Suprapubic skin (tissue), 4 donors: ENCODE results near the gene PFDN6.

ENCODE experiments used
- CTCF ChIP-seq, 2 donors: fragments of 200-600 bp in 1 of 2; fragments of 450-650 bp in 1 of 2; sonication (generic) in 1 of 2; IDR thresholded peaks; one replicate each; pipeline ENCODE4 v1.5.1; 2016 to 2019; ENCODE audit warnings: antibody characterized with exemption in 2 of 2, mild to moderate bottlenecking in 1 of 2, moderate library complexity in 1 of 2
- EP300 ChIP-seq: sonication (generic); formaldehyde crosslinking; IDR thresholded peaks from one replicate; pipeline ENCODE4 v1.6.1; 2017; ENCODE audit warnings: antibody characterized with exemption
- POLR2A ChIP-seq, 2 donors: fragments of 450-650 bp; IDR thresholded peaks; one replicate each; pipeline ENCODE4 v1.6.1; 2017; ENCODE audit warnings: antibody characterized with exemption in 2 of 2, mild to moderate bottlenecking in 2 of 2, moderate library complexity in 2 of 2
- POLR2AphosphoS5 ChIP-seq, 3 donors: sonication (generic); formaldehyde crosslinking; IDR thresholded peaks; one replicate each; pipeline ENCODE4 v1.6.1; 2017; ENCODE audit warnings: antibody characterized with exemption in 3 of 3

- TF ChIP-seq POLR2AphosphoS5 (IDR thresholded peaks at IDR 0.05) (no peak), CTCF (IDR thresholded peaks at IDR 0.05) (no peak), POLR2A (IDR thresholded peaks at IDR 0.05) (no peak), EP300 (no peak)
Measured at GRCh38 chr6:33278392-33278741, 11.0 kb upstream of the PFDN6 start.
